HG02852 (cell line): ENCODE measurements around the gene ITGA2B.
"Not testable (repeated sequence)": the region's sequence is repeated elsewhere in the genome, so short reads cannot be mapped to it uniquely, and the experiment has no call there.

Experiments used
- ATAC-seq: cut with Tn5 transposase; IDR thresholded peaks from one replicate; pipeline ENCODE4 v1.9.1; 2021; ENCODE audit warnings: mild to moderate bottlenecking, moderate library complexity; ENCODE audit not compliant: unreplicated experiment

The ITGA2B gene

GRCh38 chr17:44352828-44353671 is 36.4 kb downstream of the ITGA2B start:
- no peak for ATAC-seq

- no peak for ATAC-seq
Observed at GRCh38 chr17:44351961-44352827, 37.3 kb downstream of the ITGA2B start.

DNA sequence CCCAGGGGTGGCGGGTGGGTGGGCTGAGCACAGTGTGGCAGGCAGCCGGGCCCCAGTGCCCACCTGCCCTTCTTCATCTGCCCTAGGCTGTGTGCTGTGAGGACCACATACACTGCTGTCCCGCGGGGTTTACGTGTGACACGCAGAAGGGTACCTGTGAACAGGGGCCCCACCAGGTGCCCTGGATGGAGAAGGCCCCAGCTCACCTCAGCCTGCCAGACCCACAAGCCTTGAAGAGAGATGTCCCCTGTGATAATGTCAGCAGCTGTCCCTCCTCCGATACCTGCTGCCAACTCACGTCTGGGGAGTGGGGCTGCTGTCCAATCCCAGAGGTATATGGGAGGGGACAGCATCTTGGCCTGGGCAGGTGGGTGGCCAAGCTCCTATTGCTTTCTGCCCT is 38.0 kb downstream of the ITGA2B start:
- ATAC-seq, result no peak

GRCh38 chr17:44350733-44351226 is 38.7 kb downstream of the ITGA2B start:
- no peak for ATAC-seq

DNA sequence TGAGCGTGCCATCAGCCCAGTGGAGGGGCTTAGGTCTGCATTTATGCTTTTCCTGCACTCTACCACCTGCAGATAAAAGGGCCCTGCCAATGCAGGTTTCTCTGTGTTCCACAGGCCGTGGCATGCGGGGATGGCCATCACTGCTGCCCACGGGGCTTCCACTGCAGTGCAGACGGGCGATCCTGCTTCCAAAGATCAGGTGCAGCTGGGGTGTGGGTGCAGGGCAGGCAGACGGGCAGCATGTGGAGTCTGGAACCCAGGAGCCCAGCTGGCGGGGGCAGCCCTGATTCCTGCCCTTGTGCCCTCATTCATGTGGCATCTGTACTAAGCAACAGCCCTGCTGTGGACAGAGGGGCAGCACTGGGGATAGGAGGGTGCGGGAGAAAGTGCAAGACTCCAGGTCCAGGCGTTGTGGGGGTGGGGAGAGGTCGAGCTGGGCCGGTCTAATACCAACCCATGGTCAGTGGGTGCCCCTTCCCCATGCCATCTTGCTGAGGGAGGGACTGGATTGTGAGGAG is 39.8 kb downstream of the ITGA2B start:
- no peak for ATAC-seq

- ATAC-seq, result no peak
Observed at GRCh38 chr17:44348988-44349364, 40.5 kb downstream of the ITGA2B start.

- peak; percentile 35 for ATAC-seq
Observed at GRCh38 chr17:44348234-44348987, 41.0 kb downstream of the ITGA2B start.

GRCh38 chr17:44347206-44348055 is 42.0 kb downstream of the ITGA2B start:
- ATAC-seq, result not testable (repeated sequence)

GRCh38 chr17:44346064-44346844 is 43.2 kb downstream of the ITGA2B start:
- ATAC-seq, result no peak

DNA sequence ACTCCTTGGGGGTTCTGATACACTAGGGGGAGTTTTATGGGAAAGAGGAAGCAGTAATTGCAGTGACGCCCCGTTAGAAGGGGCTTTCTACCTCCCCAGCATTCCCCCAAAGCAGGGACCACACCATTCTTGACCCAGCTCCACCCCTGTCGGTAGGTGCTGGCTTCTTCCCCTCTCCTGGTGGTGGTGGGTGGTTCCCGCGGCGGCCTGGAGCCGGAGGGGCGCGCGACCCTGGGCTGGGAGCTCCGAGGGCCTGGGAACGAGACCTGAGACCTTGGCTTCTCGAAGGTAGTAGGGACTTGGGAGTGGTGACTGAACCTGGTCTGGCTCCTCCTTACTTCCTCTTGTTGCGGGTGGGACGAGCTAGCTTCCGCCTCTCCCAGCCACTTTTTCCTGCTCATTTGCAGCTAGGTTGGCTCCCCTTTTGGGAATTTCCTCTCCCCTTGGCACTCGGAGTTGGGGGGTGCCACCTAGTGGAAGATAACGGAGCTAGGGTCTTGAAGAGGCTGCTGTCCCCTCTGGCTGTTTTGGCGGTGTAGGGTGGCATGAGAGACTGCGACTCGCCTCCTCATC is 43.9 kb downstream of the ITGA2B start:
- ATAC-seq, result peak; percentile 9

- peak; percentile 66 for ATAC-seq
Observed at GRCh38 chr17:44344939-44345453, 44.5 kb downstream of the ITGA2B start, which contains the start of gene GRN. TSS of gene GRN (plus strand) at chr17:44345302. CDS start at chr17:44349165, 3,863 bp downstream.

DNA sequence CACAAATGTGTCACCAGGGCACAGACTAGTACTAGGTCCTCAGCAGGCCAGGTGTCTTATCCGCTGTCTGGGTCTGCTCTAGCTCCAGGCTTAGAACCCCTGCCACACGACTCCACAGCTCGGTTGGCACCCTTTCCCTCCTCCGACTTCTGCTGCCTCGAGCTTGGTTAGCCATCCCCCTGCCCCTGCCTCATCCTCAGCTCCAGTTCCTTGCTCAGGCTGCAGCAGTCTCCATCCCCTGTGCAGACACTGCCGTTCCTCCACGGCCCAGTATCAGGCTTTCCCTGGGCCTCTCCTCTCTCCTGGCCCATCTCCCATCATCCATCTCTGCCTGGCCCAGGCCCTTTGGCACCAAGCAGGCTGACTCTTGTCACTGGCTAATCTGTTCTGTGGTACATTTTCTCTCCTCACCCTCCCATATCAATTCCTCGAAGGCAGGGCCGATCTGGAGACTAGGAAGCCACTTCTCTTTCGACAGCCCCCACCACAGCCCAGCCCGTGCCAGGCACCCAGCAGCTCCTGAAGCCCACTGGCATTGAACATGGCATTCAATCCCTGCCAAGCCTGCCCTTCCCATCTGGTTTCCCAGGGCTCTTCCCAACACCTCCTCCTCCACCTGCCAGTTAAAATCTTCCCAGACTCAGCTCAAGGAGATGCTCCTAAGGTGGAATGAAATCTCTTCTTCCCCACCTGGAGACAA is 45.8 kb downstream of the ITGA2B start:
- ATAC-seq, result no peak

DNA sequence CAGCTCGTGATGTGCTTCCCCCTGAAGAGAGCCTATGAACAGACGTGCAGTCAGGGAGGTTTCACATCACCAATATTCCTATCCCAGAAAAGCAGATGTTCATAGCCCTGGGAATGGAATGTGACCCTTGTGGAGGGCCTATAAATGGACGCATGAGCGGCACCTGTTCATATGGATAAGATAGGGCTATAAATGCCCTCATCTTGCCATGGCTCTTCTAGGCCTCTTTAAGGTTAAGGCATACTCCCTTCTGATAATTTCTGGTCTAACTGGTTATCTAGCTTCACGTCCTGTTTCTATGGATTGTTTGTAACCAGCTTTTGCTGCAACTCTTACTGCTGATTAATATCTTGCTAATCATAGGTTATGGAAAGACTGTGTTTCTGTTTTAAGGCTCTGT is 48.9 kb downstream of the ITGA2B start:
- ATAC-seq, result not testable (repeated sequence)

DNA sequence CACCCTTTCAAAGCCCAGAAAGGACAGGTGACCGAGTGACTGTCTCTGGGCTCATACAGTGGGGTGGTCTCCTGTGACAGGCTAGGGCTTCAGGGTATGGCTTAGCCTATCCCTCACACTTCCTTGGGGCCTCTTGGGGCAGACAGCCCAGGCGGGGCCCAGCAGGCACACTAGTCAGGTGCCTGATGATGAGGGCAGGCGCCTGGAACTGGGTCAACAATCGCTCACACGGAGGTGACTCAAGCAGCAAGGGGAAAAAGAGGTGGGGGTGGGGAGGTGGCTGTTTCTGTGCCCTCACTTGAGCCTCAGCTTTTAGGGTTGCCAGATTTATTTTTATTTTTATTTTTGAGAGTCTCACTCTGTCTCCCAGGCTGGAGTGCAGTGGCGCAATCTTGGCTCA is 50.7 kb downstream of the ITGA2B start:
- ATAC-seq, result no peak

DNA sequence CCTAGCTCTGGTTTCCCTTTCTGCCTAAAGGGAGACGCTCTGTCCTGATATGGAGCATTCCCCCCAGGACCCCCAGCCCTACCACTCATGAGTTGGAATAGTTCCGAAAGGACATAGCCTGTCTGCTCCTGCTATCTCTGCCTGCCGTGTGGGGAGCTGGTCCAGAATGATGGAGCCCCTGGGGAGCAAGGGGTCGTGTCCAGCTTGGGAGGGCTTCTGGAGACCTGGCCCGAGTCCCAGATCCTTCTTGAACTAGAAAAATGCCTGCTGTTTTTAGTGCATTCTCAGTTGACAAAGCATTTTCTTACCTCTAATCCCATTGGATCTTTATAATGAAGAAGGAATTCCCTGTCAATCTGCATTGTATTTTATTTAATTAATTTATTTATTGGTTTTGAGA is 53.5 kb downstream of the ITGA2B start:
- no peak for ATAC-seq

DNA sequence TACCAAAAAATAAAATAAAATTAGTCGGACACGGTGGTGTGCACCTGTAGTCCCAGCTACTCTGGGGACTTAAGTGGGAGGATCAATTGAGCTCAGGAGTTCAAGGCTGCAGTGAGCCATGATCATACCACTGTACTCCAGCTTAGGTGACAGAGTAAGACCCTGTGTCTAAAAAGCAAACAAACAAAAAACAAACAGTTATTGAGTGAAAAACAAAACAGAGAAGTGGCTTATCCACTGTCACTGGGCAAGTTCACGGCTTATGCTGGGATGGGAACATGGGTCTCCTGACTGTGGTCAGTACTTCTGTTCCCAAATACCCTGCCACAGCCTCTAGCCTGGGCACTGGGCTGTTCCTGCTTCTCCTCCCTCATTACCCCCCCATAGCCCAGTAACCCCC is 53.9 kb downstream of the ITGA2B start:
- no peak for ATAC-seq

DNA sequence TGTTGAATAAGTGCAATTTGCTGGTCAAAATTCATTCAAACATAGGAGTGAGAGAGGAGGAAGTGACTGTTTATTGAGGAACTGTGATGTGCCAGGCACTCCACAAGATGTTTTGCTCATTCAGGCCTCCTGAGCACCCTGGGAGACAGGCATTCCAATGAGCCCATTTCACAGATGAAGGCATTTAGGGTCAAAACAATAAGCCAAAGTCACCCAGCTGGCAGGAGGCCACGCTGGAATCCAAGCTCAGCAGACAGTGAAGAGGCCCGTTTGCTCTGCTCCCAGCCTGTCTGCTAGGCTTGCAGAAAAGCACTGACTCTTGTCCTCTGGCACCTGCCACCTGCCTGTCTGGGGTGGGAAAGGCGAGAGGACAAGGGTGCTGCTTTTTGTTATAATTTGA is 54.7 kb downstream of the ITGA2B start:
- ATAC-seq, result no peak

- ATAC-seq, result no peak
Observed at GRCh38 chr17:44334315-44334714, 55.1 kb downstream of the ITGA2B start.
